OCI-LY1 (cell line): ENCODE data around the gene MMP2.

ENCODE experiments used
- H2AFZ ChIP-seq: fragments of 200-600 bp; sonication (generic), shearing (Covaris generic); 2 replicates; pipeline ENCODE4 v1.6.0; 2014; ENCODE audit warnings: antibody characterized with exemption, mild to moderate bottlenecking, low read length
- H3F3A ChIP-seq: fragments of 200-600 bp; sonication (generic), shearing (Covaris generic); 2 replicates; pipeline ENCODE4 v1.6.0; 2014; ENCODE audit warnings: mild to moderate bottlenecking, antibody characterized with exemption, low read length, moderate library complexity; ENCODE audit not compliant: insufficient read depth
- H3K27ac ChIP-seq: fragments of 200-600 bp; sonication (generic); 2 replicates; pipeline ENCODE4 v1.5.1; 2014; ENCODE audit warnings: low read length, mixed run types, mild to moderate bottlenecking, low read depth; ENCODE audit not compliant: poor library complexity, severe bottlenecking
- H3K27me3 ChIP-seq: fragments of 200-600 bp; sonication (generic); 2 replicates; pipeline ENCODE4 v1.6.0; 2014; ENCODE audit warnings: antibody characterized with exemption, mild to moderate bottlenecking, low read length, moderate library complexity; ENCODE audit not compliant: insufficient read depth
- H3K36me3 ChIP-seq: fragments of 200-600 bp; sonication (generic); 2 replicates; pipeline ENCODE4 v1.6.1; 2014; ENCODE audit warnings: mild to moderate bottlenecking, antibody characterized with exemption, low read length, moderate library complexity, mixed read lengths; ENCODE audit not compliant: insufficient read depth
- H3K4me1 ChIP-seq: fragments of 200-600 bp; sonication (generic); 2 replicates; pipeline ENCODE4 v1.5.1; 2014; ENCODE audit warnings: mild to moderate bottlenecking, low read length, moderate library complexity; ENCODE audit not compliant: insufficient read depth, severe bottlenecking
- H3K4me2 ChIP-seq: fragments of 200-600 bp; sonication (generic), shearing (Covaris generic); 2 replicates; pipeline ENCODE4 v1.6.1; 2014; ENCODE audit warnings: low read length
- H3K4me3 ChIP-seq: fragments of 200-600 bp; sonication (generic); 2 replicates; pipeline ENCODE4 v1.5.1; 2014; ENCODE audit warnings: low read length, low read depth, mild to moderate bottlenecking, mixed read lengths; ENCODE audit not compliant: poor library complexity, severe bottlenecking
- H3K79me2 ChIP-seq: fragments of 200-600 bp; shearing (Covaris generic); 2 replicates; pipeline ENCODE4 v1.6.1; 2016; ENCODE audit warnings: mixed run types, low read length, mixed read lengths; ENCODE audit not compliant: insufficient read depth
- H3K9ac ChIP-seq: fragments of 200-600 bp; sonication (generic), shearing (Covaris generic); 2 replicates; pipeline ENCODE4 v1.6.1; 2014; ENCODE audit warnings: mild to moderate bottlenecking, low read length, mixed read lengths
- H3K9me2 ChIP-seq: fragments of 200-600 bp; sonication (generic), shearing (Covaris generic); 2 replicates; pipeline ENCODE4 v1.6.1; 2014; ENCODE audit warnings: low read depth, mild to moderate bottlenecking, low read length, mixed read lengths
- H3K9me3 ChIP-seq: fragments of 200-600 bp; shearing (Covaris generic); 2 replicates; pipeline ENCODE4 v1.6.1; 2014; ENCODE audit warnings: low read length, mixed read lengths
- H4K20me1 ChIP-seq: fragments of 200-600 bp; sonication (generic), shearing (Covaris generic); 2 replicates; pipeline ENCODE4 v1.6.0; 2016; ENCODE audit warnings: mild to moderate bottlenecking, low read length; ENCODE audit not compliant: insufficient read depth
- EZH2 ChIP-seq: fragments of 200-600 bp; sonication (generic), shearing (Covaris generic); IDR thresholded peaks from 2 replicates; pipeline ENCODE4 v1.8.0; 2017; ENCODE audit warnings: borderline replicate concordance, mixed run types, mild to moderate bottlenecking, antibody characterized with exemption, low read length, moderate library complexity, mixed read lengths
- TF ChIP-seq, protein P1 (sequence below): fragments of 200-600 bp; sonication (generic), shearing (Covaris generic); IDR thresholded peaks from 2 replicates; pipeline ENCODE4 v1.5.1; 2017; ENCODE audit warnings: mild to moderate bottlenecking, antibody characterized with exemption, low read length, moderate library complexity, mixed read lengths

Gene MMP2

DNA sequence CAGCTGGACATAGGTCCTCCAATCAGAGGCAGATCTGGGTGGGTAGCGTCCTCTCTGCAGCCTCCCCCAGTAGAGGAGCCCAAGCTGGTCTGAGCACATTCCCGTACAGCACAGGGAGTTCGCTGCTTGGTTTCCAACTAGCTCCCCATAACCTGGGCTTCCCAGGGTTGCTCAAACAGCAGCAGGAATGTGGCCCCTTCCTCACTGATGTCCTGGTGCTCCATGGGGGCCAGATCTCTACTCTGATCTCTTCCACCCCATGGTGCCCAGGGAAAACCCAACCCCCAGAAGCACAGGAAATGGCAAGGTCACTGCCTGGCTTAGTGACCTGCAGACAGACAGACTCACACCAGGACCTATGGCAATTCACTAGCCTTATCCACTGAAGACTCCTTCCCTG is 11.1 kb upstream of the MMP2 start:
- Histone ChIP-seq H3K27ac (no peak overlapping the region), H3K9ac (no peak overlapping the region), H3K27me3 (no peaks in the 10 kb centered on the region), H3K4me1 (no peaks in the 10 kb centered on the region), H4K20me1 (no peaks in the 10 kb centered on the region), H3F3A (no peaks in the 10 kb centered on the region), H3K9me2 (no peaks in the 10 kb centered on the region), H2AFZ (no peak overlapping the region), H3K36me3 (no peaks in the 10 kb centered on the region), H3K79me2 (no peaks in the 10 kb centered on the region), H3K4me3 (no peak overlapping the region), H3K4me2 (no peak overlapping the region), H3K9me3 (no peaks in the 10 kb centered on the region)
- TF ChIP-seq, protein P1, sequence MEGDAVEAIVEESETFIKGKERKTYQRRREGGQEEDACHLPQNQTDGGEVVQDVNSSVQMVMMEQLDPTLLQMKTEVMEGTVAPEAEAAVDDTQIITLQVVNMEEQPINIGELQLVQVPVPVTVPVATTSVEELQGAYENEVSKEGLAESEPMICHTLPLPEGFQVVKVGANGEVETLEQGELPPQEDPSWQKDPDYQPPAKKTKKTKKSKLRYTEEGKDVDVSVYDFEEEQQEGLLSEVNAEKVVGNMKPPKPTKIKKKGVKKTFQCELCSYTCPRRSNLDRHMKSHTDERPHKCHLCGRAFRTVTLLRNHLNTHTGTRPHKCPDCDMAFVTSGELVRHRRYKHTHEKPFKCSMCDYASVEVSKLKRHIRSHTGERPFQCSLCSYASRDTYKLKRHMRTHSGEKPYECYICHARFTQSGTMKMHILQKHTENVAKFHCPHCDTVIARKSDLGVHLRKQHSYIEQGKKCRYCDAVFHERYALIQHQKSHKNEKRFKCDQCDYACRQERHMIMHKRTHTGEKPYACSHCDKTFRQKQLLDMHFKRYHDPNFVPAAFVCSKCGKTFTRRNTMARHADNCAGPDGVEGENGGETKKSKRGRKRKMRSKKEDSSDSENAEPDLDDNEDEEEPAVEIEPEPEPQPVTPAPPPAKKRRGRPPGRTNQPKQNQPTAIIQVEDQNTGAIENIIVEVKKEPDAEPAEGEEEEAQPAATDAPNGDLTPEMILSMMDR = no peak
- TF ChIP-seq EZH2 = no peak

DNA sequence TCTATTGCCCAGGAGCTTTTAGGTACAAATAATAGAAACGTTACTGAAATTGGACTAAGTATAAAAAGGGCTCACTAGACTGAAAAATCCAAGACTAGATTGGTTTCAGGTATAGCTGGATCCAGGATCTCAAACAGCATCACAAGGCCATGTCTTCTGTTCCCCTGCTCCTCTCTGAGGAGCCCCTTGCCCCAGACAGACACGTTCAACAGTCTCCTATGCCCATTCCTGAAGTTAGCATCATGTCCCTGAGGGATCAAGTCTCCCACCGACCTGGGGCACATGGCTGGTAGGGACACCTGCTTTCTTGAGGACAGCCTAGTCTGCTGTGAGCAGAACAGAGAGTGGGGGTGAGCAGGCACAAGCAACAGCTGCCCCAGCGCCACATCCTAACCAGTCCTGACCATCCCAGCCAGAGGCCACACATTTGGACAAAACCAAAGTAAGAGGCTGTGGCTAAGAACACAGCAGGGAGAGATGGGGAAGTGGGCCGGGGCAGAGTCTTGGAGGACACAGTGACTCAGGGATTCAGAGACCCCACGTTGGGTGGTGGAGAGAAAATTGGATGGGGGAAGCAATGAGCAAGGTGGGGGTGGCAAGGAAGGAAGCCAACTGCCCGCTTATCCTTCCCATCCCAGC is 10.5 kb upstream of the MMP2 start:
- Histone ChIP-seq H3K9me2 (no peaks in the 10 kb centered on the region), H2AFZ (no peak overlapping the region), H3K4me2 (no peak overlapping the region), H3K36me3 (no peaks in the 10 kb centered on the region), H3K9me3 (no peaks in the 10 kb centered on the region), H3K27me3 (no peaks in the 10 kb centered on the region), H3K9ac (no peak overlapping the region), H3K4me3 (no peak overlapping the region), H4K20me1 (no peaks in the 10 kb centered on the region), H3F3A (no peaks in the 10 kb centered on the region), H3K27ac (no peak overlapping the region), H3K4me1 (no peaks in the 10 kb centered on the region), H3K79me2 (no peaks in the 10 kb centered on the region)
- no peak for TF ChIP-seq EZH2
- TF ChIP-seq, protein P1 = no peak

DNA sequence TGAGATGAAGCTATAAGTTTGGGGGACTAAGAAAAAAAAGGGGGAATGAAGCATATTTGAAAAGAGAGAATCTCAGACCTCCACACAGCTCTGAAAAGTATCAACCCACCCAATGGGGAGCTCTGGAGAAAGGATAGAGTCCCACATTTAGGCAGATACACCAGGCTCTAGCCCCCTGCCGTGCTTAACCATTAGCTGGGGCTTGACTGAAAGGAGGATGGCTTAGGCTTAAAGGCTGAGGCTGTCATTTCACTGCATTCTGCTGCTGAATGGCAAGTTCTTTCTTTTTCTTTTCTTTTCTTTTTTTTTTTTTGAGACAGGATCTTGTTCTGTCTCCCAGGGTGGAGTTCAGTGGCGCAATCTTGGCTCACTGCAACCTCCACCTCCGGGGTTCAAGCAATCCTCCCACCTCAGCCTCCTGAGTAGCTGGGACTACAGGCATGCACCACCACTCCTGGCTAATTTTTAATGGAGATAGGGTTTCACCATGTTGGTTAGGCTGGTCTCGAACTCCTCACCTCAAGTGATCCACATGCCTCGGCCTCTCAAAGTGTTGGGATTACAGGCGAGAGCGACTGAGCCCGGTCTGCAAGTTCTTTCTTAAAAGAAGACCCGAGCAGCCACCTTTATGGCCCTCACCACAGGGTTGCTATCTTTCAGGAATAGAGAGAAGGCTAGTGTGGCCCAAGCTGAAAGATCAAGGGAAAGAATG is 9.0 kb upstream of the MMP2 start:
- TF ChIP-seq EZH2 = no peak
- TF ChIP-seq, protein P1 = no peak
- Histone ChIP-seq H3F3A (no peaks in the 10 kb centered on the region), H3K4me3 (no peak overlapping the region), H4K20me1 (no peaks in the 10 kb centered on the region), H3K9ac (no peak overlapping the region), H3K79me2 (no peaks in the 10 kb centered on the region), H3K9me3 (no peaks in the 10 kb centered on the region), H3K4me1 (no peaks in the 10 kb centered on the region), H3K9me2 (no peaks in the 10 kb centered on the region), H2AFZ (no peak overlapping the region), H3K27me3 (no peaks in the 10 kb centered on the region), H3K36me3 (no peaks in the 10 kb centered on the region), H3K27ac (no peak overlapping the region), H3K4me2 (no peak overlapping the region)
